NCI-H2081 (cell line): ENCODE data around the gene SSTR3.
A peak's percentile ranks its signal among the peaks of the same experiment; 100 is the strongest.
"Not testable (repeated sequence)": the region's sequence is repeated elsewhere in the genome, so short reads cannot be mapped to it uniquely, and the experiment has no call there.

Experiments used
- DNase-seq, 2 experiments: peaks; one replicate each; lab custom pipeline; 2025; lab: John Stamatoyannopoulos, UW

Gene SSTR3

GRCh38 chr22:37212174-37212906, at the start of gene SSTR3:
TSS of gene SSTR3 (minus strand) at chr22:37212477. CDS start at chr22:37207803, 4,674 bp downstream.
- DNase-seq, result no peak

GRCh38 chr22:37260901-37261336, 48.6 kb upstream of the SSTR3 start:
- DNase-seq, result peak in 1 of 2 experiments; percentile 36

GRCh38 chr22:37260155-37260795, 48.0 kb upstream of the SSTR3 start:
- DNase-seq, result no peak

GRCh38 chr22:37259540-37260029, 47.3 kb upstream of the SSTR3 start:
- DNase-seq, result no peak

GRCh38 chr22:37258753-37259401, 46.6 kb upstream of the SSTR3 start:
- no peak for DNase-seq

GRCh38 chr22:37258005-37258752, 45.9 kb upstream of the SSTR3 start:
- DNase-seq, result no peak

- no peak for DNase-seq
Measured at GRCh38 chr22:37256075-37256726, 43.9 kb upstream of the SSTR3 start.

GRCh38 chr22:37255558-37256006, 43.3 kb upstream of the SSTR3 start:
- no peak for DNase-seq

GRCh38 chr22:37254867-37255233, 42.6 kb upstream of the SSTR3 start:
- no peak for DNase-seq

GRCh38 chr22:37254209-37254866, 42.1 kb upstream of the SSTR3 start:
- DNase-seq, result no peak

GRCh38 chr22:37253126-37253660, 40.9 kb upstream of the SSTR3 start:
- no peak for DNase-seq

GRCh38 chr22:37251836-37252235, 39.6 kb upstream of the SSTR3 start:
- not testable (repeated sequence) for DNase-seq

GRCh38 chr22:37249986-37250385, 37.7 kb upstream of the SSTR3 start:
- DNase-seq, result no peak

- no peak for DNase-seq
Measured at GRCh38 chr22:37248251-37248650, 36.0 kb upstream of the SSTR3 start.

GRCh38 chr22:37245740-37246139, 33.5 kb upstream of the SSTR3 start:
- DNase-seq, result no peak

GRCh38 chr22:37244922-37245722, 32.8 kb upstream of the SSTR3 start:
- DNase-seq, result no peak

GRCh38 chr22:37244114-37244921, 32.0 kb upstream of the SSTR3 start, which contains the start of gene RAC2:
TSS of gene RAC2 (minus strand) at chr22:37244269. CDS start at chr22:37244148, 121 bp downstream.
- DNase-seq, result peak in 1 of 2 experiments; percentile 29

GRCh38 chr22:37243402-37244113, 31.3 kb upstream of the SSTR3 start:
- no peak for DNase-seq
